ENCODE results near the gene CNIH2.

CNIH2 gene

DNA sequence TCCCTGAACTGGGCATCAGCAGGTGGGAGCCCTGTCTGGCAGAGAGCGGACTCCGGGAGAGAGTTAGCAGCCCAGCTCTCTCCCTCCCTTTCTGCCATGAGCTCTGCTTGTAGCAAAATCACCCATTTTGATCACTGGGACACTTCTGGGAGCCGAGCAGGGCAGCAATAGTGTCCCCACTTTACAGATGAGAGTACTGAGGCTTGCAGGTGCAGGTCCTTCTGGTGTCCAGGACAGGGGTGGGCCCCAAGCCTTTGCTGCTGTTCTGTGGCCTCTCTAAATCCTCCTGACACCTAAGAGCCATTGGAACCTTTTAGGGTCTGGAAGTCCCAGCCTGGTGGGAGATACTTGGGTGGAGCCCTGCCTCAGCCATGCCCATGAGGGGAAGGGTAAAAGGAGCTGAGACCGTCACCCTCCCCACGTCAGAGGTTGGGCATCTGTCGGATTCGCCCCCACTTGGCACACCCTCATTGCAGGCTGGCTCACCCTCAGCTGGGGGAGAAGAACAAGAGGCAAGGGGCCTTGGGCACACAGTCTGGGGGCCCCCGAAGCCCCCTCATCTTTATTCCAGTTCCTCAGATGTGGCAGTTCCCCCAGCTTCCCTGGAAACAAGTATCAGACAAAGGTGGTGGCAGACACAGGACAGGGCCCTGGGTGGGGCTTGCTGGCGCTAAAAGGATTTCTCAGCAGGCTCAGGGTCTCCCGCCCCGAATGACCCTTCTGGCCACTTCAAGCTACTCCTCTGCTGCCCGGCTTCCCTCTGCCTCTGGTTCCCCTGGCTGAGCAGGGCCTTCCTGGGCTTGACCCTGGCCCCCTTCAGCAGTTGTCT, 53.8 kb downstream of the CNIH2 start:
- DNase-seq (ENCODE audit: low spot score) = no peak

DNA sequence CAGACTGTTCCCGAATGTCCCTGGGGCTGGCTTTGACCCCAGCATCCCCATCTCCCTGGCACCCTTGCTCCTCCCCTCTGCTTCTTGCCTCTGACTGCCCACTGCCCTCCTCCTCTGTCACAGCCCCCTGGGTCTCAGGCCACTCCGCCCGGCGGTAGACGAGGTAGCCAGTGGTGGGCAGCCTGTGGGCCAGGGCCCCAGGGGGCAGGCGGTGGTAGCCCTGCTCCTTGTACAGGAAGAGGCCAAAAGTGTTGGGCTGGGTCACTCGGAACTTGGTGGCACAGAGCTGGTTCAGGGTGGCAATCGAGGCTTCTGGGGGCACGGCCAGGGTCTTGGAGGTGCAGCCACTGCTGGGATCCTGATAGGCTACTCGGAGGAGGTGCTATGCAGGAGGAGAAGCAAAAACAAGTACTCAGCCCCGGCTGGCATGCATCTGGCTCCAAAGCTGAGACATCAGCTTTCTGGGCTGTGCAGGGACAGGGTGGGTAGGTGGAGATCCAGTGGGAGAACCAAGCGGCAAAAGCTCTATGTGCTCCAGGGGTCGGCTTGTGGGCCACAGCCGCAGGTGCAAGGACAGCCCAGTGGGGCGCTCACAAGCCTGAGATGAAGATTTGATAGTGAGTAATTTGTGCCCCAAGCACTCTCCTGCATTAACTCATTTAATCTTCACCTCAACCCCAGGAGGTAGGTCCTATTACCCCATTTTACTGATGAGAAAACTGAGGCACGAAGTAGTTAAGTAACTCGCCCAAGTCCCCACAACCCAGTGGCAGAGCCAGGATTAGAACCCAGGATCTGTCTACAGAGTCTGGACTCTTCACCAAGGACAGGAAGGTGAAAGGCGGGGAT, 54.6 kb downstream of the CNIH2 start:
- no peak for DNase-seq (ENCODE audit: low spot score)

- DNase-seq (ENCODE audit: low spot score) = no peak
Observed at GRCh38 chr11:66333220-66333877, 55.4 kb downstream of the CNIH2 start.

Measured in left forelimb (tissue), 1 donor.